Uterus (tissue), 2 donors: Measurements from ENCODE around the gene RHBDD2.

Source experiments
- POLR2A ChIP-seq, 2 donors: fragments of 450-650 bp; IDR thresholded peaks; one replicate each; pipeline ENCODE4 v1.6.1; 2016; ENCODE audit warnings: antibody characterized with exemption in 2 of 2, mild to moderate bottlenecking in 1 of 2, moderate library complexity in 1 of 2
- TF ChIP-seq, protein P1 (sequence below), 4 experiments: fragments of 200-600 bp in 2 of 4; fragments of 450-650 bp in 2 of 4; sonication (generic) in 2 of 4; IDR thresholded peaks; one replicate each; pipeline ENCODE4 v1.5.1; 2016 to 2019; ENCODE audit warnings: antibody characterized with exemption in 4 of 4, mild to moderate bottlenecking in 2 of 4, moderate library complexity in 1 of 4

DNA sequence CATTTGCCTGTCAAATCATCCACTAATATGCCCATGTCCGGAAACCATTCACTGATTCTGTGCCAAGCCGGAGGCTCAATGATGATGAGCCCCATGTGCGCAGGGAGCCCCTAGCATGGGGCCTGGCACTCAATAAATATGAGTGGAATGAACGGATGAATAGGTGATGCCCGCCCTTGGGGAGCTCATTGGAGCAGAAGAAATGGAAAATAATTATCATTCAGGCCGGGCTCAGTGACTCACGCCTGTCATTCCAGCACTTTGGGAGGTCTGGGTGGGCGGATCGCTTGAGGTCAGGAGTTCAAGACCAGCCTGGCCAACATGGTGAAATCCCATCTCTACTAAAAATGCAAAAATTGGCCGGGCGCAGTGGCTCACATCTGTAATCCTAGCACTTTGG is 11.0 kb downstream of the RHBDD2 start:
- TF ChIP-seq, protein P1, sequence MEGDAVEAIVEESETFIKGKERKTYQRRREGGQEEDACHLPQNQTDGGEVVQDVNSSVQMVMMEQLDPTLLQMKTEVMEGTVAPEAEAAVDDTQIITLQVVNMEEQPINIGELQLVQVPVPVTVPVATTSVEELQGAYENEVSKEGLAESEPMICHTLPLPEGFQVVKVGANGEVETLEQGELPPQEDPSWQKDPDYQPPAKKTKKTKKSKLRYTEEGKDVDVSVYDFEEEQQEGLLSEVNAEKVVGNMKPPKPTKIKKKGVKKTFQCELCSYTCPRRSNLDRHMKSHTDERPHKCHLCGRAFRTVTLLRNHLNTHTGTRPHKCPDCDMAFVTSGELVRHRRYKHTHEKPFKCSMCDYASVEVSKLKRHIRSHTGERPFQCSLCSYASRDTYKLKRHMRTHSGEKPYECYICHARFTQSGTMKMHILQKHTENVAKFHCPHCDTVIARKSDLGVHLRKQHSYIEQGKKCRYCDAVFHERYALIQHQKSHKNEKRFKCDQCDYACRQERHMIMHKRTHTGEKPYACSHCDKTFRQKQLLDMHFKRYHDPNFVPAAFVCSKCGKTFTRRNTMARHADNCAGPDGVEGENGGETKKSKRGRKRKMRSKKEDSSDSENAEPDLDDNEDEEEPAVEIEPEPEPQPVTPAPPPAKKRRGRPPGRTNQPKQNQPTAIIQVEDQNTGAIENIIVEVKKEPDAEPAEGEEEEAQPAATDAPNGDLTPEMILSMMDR (IDR thresholded peaks at IDR 0.05): no peak
- TF ChIP-seq POLR2A (IDR thresholded peaks at IDR 0.05): no peak
